H9 (cell line): ENCODE data around the gene MDFIC2. TPM values are rescaled to one million over a fixed set of nuclear protein-coding genes. Genes with fewer than 3 reads are reported as not detected.

ENCODE experiments used
- DNase-seq: peaks from one replicate; pipeline ENCODE4 v3.0.0-alpha.2; 2017
- H2AFZ ChIP-seq: one replicate; pipeline ENCODE4 v1.6.1; 2013; ENCODE audit warnings: mild to moderate bottlenecking, low read length, control low read depth, moderate library complexity
- H2AK5ac ChIP-seq: 2 replicates; pipeline ENCODE4 v1.6.1; 2013; ENCODE audit warnings: low read length, control low read depth, mixed read lengths; ENCODE audit not compliant: insufficient read length
- H2BK120ac ChIP-seq: one replicate; pipeline ENCODE4 v1.6.1; 2013; ENCODE audit warnings: low read depth, mild to moderate bottlenecking, low read length, control low read depth, inconsistent platforms; ENCODE audit not compliant: poor library complexity, severe bottlenecking
- H2BK12ac ChIP-seq: 2 replicates; pipeline ENCODE4 v1.6.1; 2013; ENCODE audit warnings: low read length, control low read depth, mixed read lengths, low read depth; ENCODE audit not compliant: insufficient read length
- H2BK15ac ChIP-seq: 2 replicates; pipeline ENCODE4 v1.6.1; 2013; ENCODE audit warnings: low read depth, low read length, control low read depth
- H2BK20ac ChIP-seq: one replicate; pipeline ENCODE4 v1.6.1; 2013; ENCODE audit warnings: low read depth, mild to moderate bottlenecking, low read length, control low read depth, inconsistent platforms; ENCODE audit not compliant: poor library complexity, severe bottlenecking
- H2BK5ac ChIP-seq: 2 replicates; pipeline ENCODE4 v1.6.1; 2013; ENCODE audit warnings: low read length, control low read depth, mixed read lengths; ENCODE audit not compliant: insufficient read length
- H3K14ac ChIP-seq: 2 replicates; pipeline ENCODE4 v1.6.1; 2013; ENCODE audit warnings: low read length, control low read depth; ENCODE audit not compliant: insufficient read depth
- H3K18ac ChIP-seq: 2 replicates; pipeline ENCODE4 v1.6.1; 2013; ENCODE audit warnings: low read depth, mild to moderate bottlenecking, mixed read lengths, low read length, control low read depth; ENCODE audit not compliant: insufficient read length
- H3K23ac ChIP-seq: 2 replicates; pipeline ENCODE4 v1.6.1; 2013; ENCODE audit warnings: low read length, control low read depth, mixed read lengths, low read depth; ENCODE audit not compliant: insufficient read length
- H3K23me2 ChIP-seq: 2 replicates; pipeline ENCODE4 v1.6.1; 2013; ENCODE audit warnings: low read depth, mild to moderate bottlenecking, mixed read lengths, low read length, control low read depth; ENCODE audit not compliant: insufficient read length, poor library complexity, severe bottlenecking
- H3K27ac ChIP-seq: 2 replicates; pipeline ENCODE4 v1.5.1; 2013; ENCODE audit warnings: low read length, control low read depth, mixed read lengths, low read depth; ENCODE audit not compliant: insufficient read length
- H3K27me3 ChIP-seq: 2 replicates; pipeline ENCODE4 v1.6.1; 2013; ENCODE audit warnings: low read length, control low read depth, inconsistent platforms; ENCODE audit not compliant: insufficient read depth
- H3K4ac ChIP-seq: 2 replicates; pipeline ENCODE4 v1.6.1; 2013; ENCODE audit warnings: low read depth, mild to moderate bottlenecking, control low read depth, inconsistent platforms, low read length, moderate library complexity
- H3K4me1 ChIP-seq: 2 replicates; pipeline ENCODE4 v1.6.1; 2013; ENCODE audit warnings: low read length, control low read depth, inconsistent platforms; ENCODE audit not compliant: insufficient read depth
- H3K4me2 ChIP-seq: 2 replicates; pipeline ENCODE4 v1.6.1; 2013; ENCODE audit warnings: low read length, control low read depth, mixed read lengths; ENCODE audit not compliant: insufficient read length, insufficient read depth
- H3K56ac ChIP-seq: 2 replicates; pipeline ENCODE4 v1.6.1; 2013; ENCODE audit warnings: low read depth, mild to moderate bottlenecking, mixed read lengths, low read length, control low read depth; ENCODE audit not compliant: insufficient read length
- H3K79me1 ChIP-seq: 2 replicates; pipeline ENCODE4 v1.6.1; 2013; ENCODE audit warnings: low read depth, mild to moderate bottlenecking, moderate library complexity, low read length, control low read depth, inconsistent platforms; ENCODE audit not compliant: insufficient read depth, poor library complexity, severe bottlenecking
- H3K79me2 ChIP-seq: 2 replicates; pipeline ENCODE4 v1.6.1; 2013; ENCODE audit warnings: low read length, control low read depth, inconsistent platforms; ENCODE audit not compliant: insufficient read depth
- H3K9ac ChIP-seq: 2 replicates; pipeline ENCODE4 v1.6.1; 2013; ENCODE audit warnings: low read length, control low read depth, mixed read lengths; ENCODE audit not compliant: insufficient read length; ENCODE audit errors: extremely low read depth
- H3K9me3 ChIP-seq: one replicate; pipeline ENCODE4 v1.6.1; 2013; ENCODE audit warnings: low read depth, low read length, inconsistent platforms; ENCODE audit not compliant: control insufficient read depth
- H3T11ph ChIP-seq: one replicate; pipeline ENCODE4 v1.6.1; 2013; ENCODE audit warnings: mild to moderate bottlenecking, low read length, control low read depth, inconsistent platforms
- H4K20me1 ChIP-seq: one replicate; pipeline ENCODE4 v1.6.1; 2013; ENCODE audit not compliant: control insufficient read depth, insufficient read length, insufficient read depth
- H4K5ac ChIP-seq: 2 replicates; pipeline ENCODE4 v1.6.1; 2013; ENCODE audit warnings: low read depth, mild to moderate bottlenecking, mixed read lengths, low read length, control low read depth; ENCODE audit not compliant: insufficient read length
- H4K8ac ChIP-seq: replicated peaks from 2 replicates; pipeline ENCODE4 v1.6.1; 2013; ENCODE audit warnings: low read length, control low read depth, mixed read lengths, low read depth; ENCODE audit not compliant: insufficient read length
- H4K91ac ChIP-seq: 2 replicates; pipeline ENCODE4 v1.6.1; 2013; ENCODE audit warnings: low read depth, mild to moderate bottlenecking, moderate library complexity, mixed read lengths, low read length, control low read depth; ENCODE audit not compliant: insufficient read length
- H3K27ac Mint-ChIP-seq, 3 experiments: 2 replicates in 2 of 3; 3 replicates in 1 of 3; pipeline ENCODE4 v1.8.0; 2020 to 2021; ENCODE audit warnings: mixed read lengths in 3 of 3, mild to moderate bottlenecking in 1 of 3, moderate library complexity in 1 of 3
- H3K27me3 Mint-ChIP-seq: 2 replicates; pipeline ENCODE4 v1.8.0; 2021; ENCODE audit warnings: low read depth, mild to moderate bottlenecking, moderate library complexity, mixed read lengths
- H3K36me3 Mint-ChIP-seq, 3 experiments: 2 replicates in 2 of 3; 3 replicates in 1 of 3; pipeline ENCODE4 v1.8.0; 2020 to 2021; ENCODE audit warnings: low read depth in 3 of 3, mixed read lengths in 3 of 3; ENCODE audit not compliant: insufficient read depth in 1 of 3
- H3K4me1 Mint-ChIP-seq, 2 experiments: 2 replicates each; pipeline ENCODE4 v1.8.0; 2020; ENCODE audit warnings: mixed read lengths in 2 of 2
- H3K4me3 Mint-ChIP-seq, 2 experiments: 2 replicates in 1 of 2; 3 replicates in 1 of 2; pipeline ENCODE4 v1.8.0; 2020 to 2021; ENCODE audit warnings: mild to moderate bottlenecking in 2 of 2, mixed read lengths in 2 of 2, moderate library complexity in 1 of 2
- H3K9me3 Mint-ChIP-seq, 2 experiments: 2 replicates in 1 of 2; 3 replicates in 1 of 2; pipeline ENCODE4 v1.8.0; 2020; ENCODE audit warnings: mild to moderate bottlenecking in 2 of 2, mixed read lengths in 2 of 2, moderate library complexity in 1 of 2
- CTCF ChIP-seq: fragments of 200-600 bp; sonication (generic); conservative IDR thresholded peaks from 3 replicates; pipeline ENCODE4 v1.8.0; 2021; ENCODE audit warnings: antibody characterized with exemption, mild to moderate bottlenecking
- total RNA-seq: library from RNA; stranded (reverse); gene quantifications from 2 replicates; pipeline ENCODE4 v1.2.1, GENCODE V29; 2021

MDFIC2 gene
- total RNA-seq, 1 experiment from 2014 or later: not detected

- no peak overlapping the region for H3K27ac Mint-ChIP-seq
- H4K20me1 ChIP-seq: no peaks in the 10 kb centered on the region
- H3K36me3 Mint-ChIP-seq: no peaks in the 10 kb centered on the region; a peak in 1 of 7 replicates
- H3K4ac ChIP-seq: no peak overlapping the region
- no peak overlapping the region for H3K56ac ChIP-seq
- H4K5ac ChIP-seq: no peak overlapping the region
- no peak for TF ChIP-seq CTCF
- no peak overlapping the region for H2BK15ac ChIP-seq
- H3K27me3 Mint-ChIP-seq: no peaks in the 10 kb centered on the region
- peaks cover 8% of the 10 kb centered on the region in 2 experiments for H3K4me1 Mint-ChIP-seq
- no peak overlapping the region for H3K9ac ChIP-seq
- H2BK20ac ChIP-seq: no peak overlapping the region
- DNase-seq: no peak
- H3K79me2 ChIP-seq: no peaks in the 10 kb centered on the region
- H3K9me3 ChIP-seq: no peaks in the 10 kb centered on the region
- H2BK120ac ChIP-seq: no peak overlapping the region
- H3K18ac ChIP-seq: no peak overlapping the region
- H4K91ac ChIP-seq: no peak overlapping the region
- H3K14ac ChIP-seq: no peak overlapping the region
- H2BK5ac ChIP-seq: no peak overlapping the region
- no peak overlapping the region for H3K27ac ChIP-seq
- no peak overlapping the region for H2BK12ac ChIP-seq
- no peaks in the 10 kb centered on the region for H3K23me2 ChIP-seq
- H3T11ph ChIP-seq: no peak overlapping the region
- H3K9me3 Mint-ChIP-seq: no peaks in the 10 kb centered on the region
- H3K4me3 Mint-ChIP-seq: no peak overlapping the region
- no peaks in the 10 kb centered on the region for H3K79me1 ChIP-seq
- no peak overlapping the region for H2AK5ac ChIP-seq
- H3K4me2 ChIP-seq: no peak overlapping the region
- H3K4me1 ChIP-seq: no peaks in the 10 kb centered on the region; the same call in 1 of the 2 replicates
- H3K23ac ChIP-seq: no peak overlapping the region
- H4K8ac ChIP-seq: no peak overlapping the region
- H2AFZ ChIP-seq: no peak overlapping the region
- no peaks in the 10 kb centered on the region for H3K27me3 ChIP-seq
These were observed 110.5 kb downstream of the MDFIC2 start for GRCh38 chr3:70201975-70202374.
